GM18526 (cell line): Measurements from ENCODE around the gene UGGT2.

Experiments
- POLR2A ChIP-seq: IDR thresholded peaks from 3 replicates; pipeline ENCODE4 v1.6.1; 2011; ENCODE audit not compliant: insufficient read length; ENCODE audit errors: extremely low read depth

Gene UGGT2

GRCh38 chr13:95805921-95806320 lies 247.3 kb downstream of the UGGT2 start:
- no peak for TF ChIP-seq POLR2A

GRCh38 chr13:95801825-95802224 lies 251.4 kb downstream of the UGGT2 start:
- no peak for TF ChIP-seq POLR2A

GRCh38 chr13:95800436-95800835 lies 252.8 kb downstream of the UGGT2 start:
- no peak for TF ChIP-seq POLR2A

GRCh38 chr13:95797016-95797415 lies 256.2 kb downstream of the UGGT2 start:
- TF ChIP-seq POLR2A: no peak

- no peak for TF ChIP-seq POLR2A
Measured at GRCh38 chr13:95793781-95794180, 259.4 kb downstream of the UGGT2 start.

GRCh38 chr13:95793018-95793555 lies 260.1 kb downstream of the UGGT2 start:
- TF ChIP-seq POLR2A: no peak

- no peak for TF ChIP-seq POLR2A
Measured at GRCh38 chr13:95791084-95791722, 262.0 kb downstream of the UGGT2 start.

- TF ChIP-seq POLR2A: no peak
Measured at GRCh38 chr13:95788100-95788463, 265.1 kb downstream of the UGGT2 start.

GRCh38 chr13:95787356-95788099 lies 265.7 kb downstream of the UGGT2 start:
- no peak for TF ChIP-seq POLR2A

GRCh38 chr13:95784900-95785290 lies 268.3 kb downstream of the UGGT2 start:
- TF ChIP-seq POLR2A: no peak

GRCh38 chr13:95784161-95784899 lies 268.9 kb downstream of the UGGT2 start:
- no peak for TF ChIP-seq POLR2A

- TF ChIP-seq POLR2A: no peak
Measured at GRCh38 chr13:95783747-95784146, 269.5 kb downstream of the UGGT2 start.

- TF ChIP-seq POLR2A: no peak
Measured at GRCh38 chr13:95781016-95781415, 272.2 kb downstream of the UGGT2 start.

GRCh38 chr13:95779522-95779921 lies 273.7 kb downstream of the UGGT2 start:
- TF ChIP-seq POLR2A: no peak

- TF ChIP-seq POLR2A: no peak
Measured at GRCh38 chr13:95771905-95772304, 281.3 kb downstream of the UGGT2 start.

- no peak for TF ChIP-seq POLR2A
Measured at GRCh38 chr13:95763601-95764000, 289.6 kb downstream of the UGGT2 start.
